CD4-positive, alpha-beta T cell treated with Interleukin-10 for 1 hour (primary cell): ENCODE data around the gene TFCP2.
A peak's percentile ranks its signal among the peaks of the same experiment; 100 is the strongest.

Experiments used
- DNase-seq: peaks from one replicate; pipeline ENCODE4 v3.0.0-alpha.2; 2020

Gene TFCP2

GRCh38 chr12:51197736-51198567 is 25.0 kb upstream of the TFCP2 start:
- no peak for DNase-seq

- DNase-seq = no peak
Observed at GRCh38 chr12:51196547-51196946, 23.6 kb upstream of the TFCP2 start.

GRCh38 chr12:51195841-51196240 is 22.9 kb upstream of the TFCP2 start:
- DNase-seq = no peak

- no peak for DNase-seq
Observed at GRCh38 chr12:51192284-51192671, 19.3 kb upstream of the TFCP2 start.

- no peak for DNase-seq
Observed at GRCh38 chr12:51191516-51192283, 18.8 kb upstream of the TFCP2 start.

- no peak for DNase-seq
Observed at GRCh38 chr12:51190820-51191219, 17.9 kb upstream of the TFCP2 start.

- no peak for DNase-seq
Observed at GRCh38 chr12:51189790-51190355, 16.9 kb upstream of the TFCP2 start.

- no peak for DNase-seq
Observed at GRCh38 chr12:51188359-51189051, 15.6 kb upstream of the TFCP2 start.

GRCh38 chr12:51187370-51187987 is 14.5 kb upstream of the TFCP2 start:
- no peak for DNase-seq

GRCh38 chr12:51186465-51187085 is 13.6 kb upstream of the TFCP2 start:
- no peak for DNase-seq

- DNase-seq = no peak
Observed at GRCh38 chr12:51185171-51185717, 12.3 kb upstream of the TFCP2 start.

GRCh38 chr12:51183816-51184215 is 10.9 kb upstream of the TFCP2 start:
- no peak for DNase-seq

GRCh38 chr12:51183349-51183748 is 10.4 kb upstream of the TFCP2 start:
- no peak for DNase-seq

- DNase-seq = no peak
Observed at GRCh38 chr12:51181558-51181957, 8.6 kb upstream of the TFCP2 start.

GRCh38 chr12:51177897-51178296 is 5.0 kb upstream of the TFCP2 start:
- no peak for DNase-seq

- no peak for DNase-seq
Observed at GRCh38 chr12:51174501-51174900, 1.6 kb upstream of the TFCP2 start.

- peak; percentile 5 for DNase-seq
Observed at GRCh38 chr12:51171884-51172514, 936 bp downstream of the TFCP2 start.

GRCh38 chr12:51163795-51164194 is 9.1 kb downstream of the TFCP2 start:
- no peak for DNase-seq

- DNase-seq = no peak
Observed at GRCh38 chr12:51162217-51162616, 10.7 kb downstream of the TFCP2 start.

GRCh38 chr12:51160814-51161459 is 12.0 kb downstream of the TFCP2 start:
- DNase-seq = no peak

- DNase-seq = no peak
Observed at GRCh38 chr12:51156245-51156765, 16.6 kb downstream of the TFCP2 start.
